ENCODE results near the gene NRDC. TPM values are rescaled to one million over a fixed set of nuclear protein-coding genes. Genes with fewer than 3 reads are reported as not detected.

The NRDC gene
- polyA plus RNA-seq, 2 of the 4 experiments (the other 2 are of a cell fraction): 129 to 162 TPM

- ChIA-PET POLR2A (no interaction called here), CTCF (interaction anchor here (2.0 kb wide), 1 partner anchor 25 kb away, joined by 5 read pairs; no protein-coding TSS in a partner anchor)
- 88% methylated on average over 4 of the region's 4 CpGs for WGBS (ENCODE audit: missing lambda C conversion rate)
- H3K9me3 ChIP-seq: no peaks in the 10 kb centered on the region
- H3K4me1 ChIP-seq: peaks cover 13% of the 10 kb centered on the region; the same call in 2 of the 3 replicates
- H3K27ac ChIP-seq: no peak overlapping the region
- TF ChIP-seq ATOH8 (CRISPR knock-in tag; IDR thresholded peaks at IDR 0.05; ENCODE audit: low read depth): no peak
- no peak for TF ChIP-seq ZNF302 (CRISPR knock-in tag; IDR thresholded peaks at IDR 0.05)
- no peak for TF ChIP-seq MYC (IDR thresholded peaks at IDR 0.05; ENCODE audit: borderline replicate concordance, low read length)
- TF ChIP-seq ESRRA (IDR thresholded peaks at IDR 0.05; ENCODE audit: borderline replicate concordance, low read length): no peak
- no peak for TF ChIP-seq CBX8 (IDR thresholded peaks at IDR 0.05)
- TF ChIP-seq SMC3 (IDR thresholded peaks at IDR 0.05): no peak
- TF ChIP-seq ZSCAN20 (CRISPR knock-in tag; IDR thresholded peaks at IDR 0.05): no peak
- TF ChIP-seq RCOR1 (IDR thresholded peaks at IDR 0.05; ENCODE audit: low read depth, low read length): no peak
- TF ChIP-seq CHD2 (IDR thresholded peaks at IDR 0.05; ENCODE audit: low read length, partially characterized antibody): no peak
- no peak for TF ChIP-seq GATA3 (IDR thresholded peaks at IDR 0.05; ENCODE audit: borderline replicate concordance)
- TF ChIP-seq HMGXB4 (CRISPR knock-in tag; IDR thresholded peaks at IDR 0.05; ENCODE audit: borderline replicate concordance): no peak
- TF ChIP-seq SREBF2 (IDR thresholded peaks at IDR 0.05): no peak
- TF ChIP-seq FOXS1 (CRISPR knock-in tag; IDR thresholded peaks at IDR 0.05): no peak
- TF ChIP-seq, protein P1, sequence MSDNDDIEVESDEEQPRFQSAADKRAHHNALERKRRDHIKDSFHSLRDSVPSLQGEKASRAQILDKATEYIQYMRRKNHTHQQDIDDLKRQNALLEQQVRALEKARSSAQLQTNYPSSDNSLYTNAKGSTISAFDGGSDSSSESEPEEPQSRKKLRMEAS (IDR thresholded peaks at IDR 0.05): no peak
- no peak overlapping the region for H3K4me3 ChIP-seq
- no peak for FAIRE-seq
- no peak for ATAC-seq
- no peak for DNase-seq (ENCODE audit: low read depth in 1 of 2, low spot score in 1 of 2)
- no peak overlapping the region for H3K4me2 ChIP-seq
Measured at GRCh38 chr1:51744506-51745303, 133.8 kb downstream of the NRDC start.

GRCh38 chr1:51741121-51741681 lies 137.3 kb downstream of the NRDC start:
- Histone ChIP-seq H3K4me1 (peaks cover 38% of the 10 kb centered on the region), H3K4me2 (no peak overlapping the region), H3K4me3 (no peak overlapping the region), H3K9me3 (no peaks in the 10 kb centered on the region), H3K27ac (no peak overlapping the region)
- TF ChIP-seq ELK1 (IDR thresholded peaks at IDR 0.05; ENCODE audit: low read depth, low read length): no peak
- TF ChIP-seq GATA3 (IDR thresholded peaks at IDR 0.05; ENCODE audit: borderline replicate concordance): no peak
- TF ChIP-seq, protein P2, sequence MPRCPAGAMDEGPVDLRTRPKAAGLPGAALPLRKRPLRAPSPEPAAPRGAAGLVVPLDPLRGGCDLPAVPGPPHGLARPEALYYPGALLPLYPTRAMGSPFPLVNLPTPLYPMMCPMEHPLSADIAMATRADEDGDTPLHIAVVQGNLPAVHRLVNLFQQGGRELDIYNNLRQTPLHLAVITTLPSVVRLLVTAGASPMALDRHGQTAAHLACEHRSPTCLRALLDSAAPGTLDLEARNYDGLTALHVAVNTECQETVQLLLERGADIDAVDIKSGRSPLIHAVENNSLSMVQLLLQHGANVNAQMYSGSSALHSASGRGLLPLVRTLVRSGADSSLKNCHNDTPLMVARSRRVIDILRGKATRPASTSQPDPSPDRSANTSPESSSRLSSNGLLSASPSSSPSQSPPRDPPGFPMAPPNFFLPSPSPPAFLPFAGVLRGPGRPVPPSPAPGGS (IDR thresholded peaks at IDR 0.05): no peak
- TF ChIP-seq ZNF302 (CRISPR knock-in tag; IDR thresholded peaks at IDR 0.05): no peak
- TF ChIP-seq CTCF (IDR thresholded peaks at IDR 0.05): no peak
- no peak for TF ChIP-seq HES2 (IDR thresholded peaks at IDR 0.05)
- TF ChIP-seq NPAS2 (CRISPR knock-in tag; IDR thresholded peaks at IDR 0.05; ENCODE audit: borderline replicate concordance): no peak
- no peak for TF ChIP-seq NFE2L2 (conservative IDR thresholded peaks at IDR 0.05; ENCODE audit: low read length)
- ChIA-PET POLR2A (no interaction called here), CTCF (no interaction called here)
- FAIRE-seq: no peak
- WGBS (ENCODE audit: missing lambda C conversion rate): 89% methylated on average over 1 of the region's 1 CpG
- no peak for DNase-seq (ENCODE audit: low read depth in 1 of 2, low spot score in 1 of 2)
- ATAC-seq: no peak

Measured in A549 (cell line).